Measurements from ENCODE around the gene C1QTNF6.

The C1QTNF6 gene

DNA sequence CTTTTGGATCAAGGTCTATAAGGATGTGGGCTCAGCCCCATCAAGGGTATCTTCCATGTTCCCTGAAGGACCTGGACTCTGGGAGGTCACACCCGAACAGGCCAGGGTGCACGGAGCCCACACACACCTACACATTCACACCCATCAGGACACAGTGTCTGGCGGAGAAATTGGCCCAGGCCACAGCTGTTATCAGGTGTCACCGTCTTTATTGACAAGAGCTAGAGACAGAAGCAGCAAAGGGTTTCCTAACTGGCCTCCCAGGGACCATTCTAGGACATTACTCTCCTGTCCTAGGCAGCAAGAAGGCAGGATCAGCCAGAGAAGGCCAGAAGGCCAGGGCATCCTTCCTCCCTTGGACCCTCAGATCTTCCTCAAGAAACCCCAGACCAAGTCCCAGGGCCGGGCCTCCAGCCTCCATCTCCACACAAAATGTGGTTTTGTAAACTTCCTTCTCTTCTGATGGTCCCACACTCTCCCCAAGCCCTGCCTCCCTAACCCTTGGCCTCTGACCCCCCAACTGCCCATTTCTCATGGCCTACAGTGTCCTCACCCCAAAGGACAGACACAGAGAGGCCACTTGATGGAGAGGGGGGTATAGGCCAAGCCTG, 16.1 kb upstream of the C1QTNF6 start (continued):
- TF ChIP-seq ZNF350 (tag by site-specific recombination; IDR thresholded peaks at IDR 0.05) (no peak), ZNF571 (tag by site-specific recombination; IDR thresholded peaks at IDR 0.05) (no peak)

DNA sequence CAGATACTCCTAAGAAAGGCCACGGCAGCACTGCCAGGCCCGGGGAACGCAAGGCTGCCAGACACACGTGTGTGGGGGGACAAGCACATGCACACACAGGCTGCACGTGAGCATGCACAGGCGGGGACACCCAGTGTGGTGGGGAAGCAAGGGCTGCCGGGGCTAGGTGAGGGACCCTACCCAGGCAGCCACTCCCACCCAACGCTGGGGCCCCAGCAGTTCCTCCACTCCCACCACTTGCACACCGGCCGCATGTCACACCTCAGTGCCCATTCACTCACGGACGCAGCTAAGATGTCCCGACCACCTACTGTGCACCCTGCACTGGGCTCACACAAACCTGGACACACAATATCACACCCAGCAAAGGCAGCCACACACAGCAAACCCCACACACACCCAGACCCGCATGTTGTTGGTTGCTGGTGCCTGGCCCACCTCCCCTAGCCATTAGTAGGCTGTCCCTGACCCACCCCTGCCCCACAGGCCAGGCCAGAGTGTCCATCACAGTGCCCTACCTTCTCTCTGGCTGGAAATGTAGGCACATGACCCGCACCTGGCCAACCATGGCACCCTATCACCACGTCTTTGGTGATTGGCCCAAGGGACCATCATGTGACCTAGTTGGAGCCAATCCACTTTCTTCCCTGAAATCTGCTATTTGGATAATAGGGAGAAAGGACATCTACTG, 15.5 kb upstream of the C1QTNF6 start:
- no peaks in the 10 kb centered on the region for H3K4me1 ChIP-seq (ENCODE audit: control insufficient read depth, insufficient read depth, low read length)
- no peak overlapping the region for H3K27ac ChIP-seq (ENCODE audit: extremely low read depth, low read depth, low read length)
- H3K9me3 ChIP-seq (ENCODE audit: control insufficient read depth, insufficient read depth, low read depth, low read length), result no peaks in the 10 kb centered on the region
- H3K4me3 ChIP-seq (ENCODE audit: low read depth, low read length), result no peak overlapping the region
- ChIA-PET POLR2A (no interaction called here), CTCF (interaction anchor here (0.6 to 1.6 kb wide), 3 partner anchors 58 to 1128 kb away, joined by 3 to 5 read pairs (median 3); no protein-coding TSS in a partner anchor)
- peak; percentile 39 for TF ChIP-seq GLIS2 (tag by site-specific recombination; IDR thresholded peaks at IDR 0.05)
- TF ChIP-seq, protein P1, sequence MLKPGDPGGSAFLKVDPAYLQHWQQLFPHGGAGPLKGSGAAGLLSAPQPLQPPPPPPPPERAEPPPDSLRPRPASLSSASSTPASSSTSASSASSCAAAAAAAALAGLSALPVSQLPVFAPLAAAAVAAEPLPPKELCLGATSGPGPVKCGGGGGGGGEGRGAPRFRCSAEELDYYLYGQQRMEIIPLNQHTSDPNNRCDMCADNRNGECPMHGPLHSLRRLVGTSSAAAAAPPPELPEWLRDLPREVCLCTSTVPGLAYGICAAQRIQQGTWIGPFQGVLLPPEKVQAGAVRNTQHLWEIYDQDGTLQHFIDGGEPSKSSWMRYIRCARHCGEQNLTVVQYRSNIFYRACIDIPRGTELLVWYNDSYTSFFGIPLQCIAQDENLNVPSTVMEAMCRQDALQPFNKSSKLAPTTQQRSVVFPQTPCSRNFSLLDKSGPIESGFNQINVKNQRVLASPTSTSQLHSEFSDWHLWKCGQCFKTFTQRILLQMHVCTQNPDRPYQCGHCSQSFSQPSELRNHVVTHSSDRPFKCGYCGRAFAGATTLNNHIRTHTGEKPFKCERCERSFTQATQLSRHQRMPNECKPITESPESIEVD (tag by site-specific recombination; IDR thresholded peaks at IDR 0.05), result no peak
- H3K36me3 ChIP-seq (ENCODE audit: control insufficient read depth in 2 of 2, insufficient read depth in 1 of 2, low read length in 2 of 2), result no peaks in the 10 kb centered on the region

DNA sequence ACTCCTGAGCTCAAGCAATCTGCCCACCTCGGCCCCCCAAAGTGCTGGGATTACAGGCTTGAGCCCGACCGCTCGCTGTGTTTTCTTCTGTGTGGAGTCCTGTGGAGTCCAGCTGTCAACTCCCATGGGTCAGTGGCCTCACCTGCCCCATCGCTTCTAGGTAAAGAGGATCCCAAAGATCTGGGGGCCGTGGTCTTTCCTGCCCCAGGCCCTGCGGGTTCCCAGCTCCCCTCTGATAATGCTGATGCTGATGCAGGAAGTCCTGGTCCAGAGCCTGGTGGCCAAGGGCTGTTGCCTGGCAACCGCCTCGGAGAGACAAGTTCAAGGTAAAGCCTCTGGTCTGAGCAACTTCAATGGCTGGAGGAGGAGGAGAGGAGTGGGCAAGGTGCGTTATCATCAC, 14.7 kb upstream of the C1QTNF6 start:
- no peaks in the 10 kb centered on the region for H3K9me3 ChIP-seq (ENCODE audit: control insufficient read depth, insufficient read depth, low read depth, low read length)
- no peak overlapping the region for H3K4me3 ChIP-seq (ENCODE audit: low read depth, low read length)
- TF ChIP-seq, protein P2, sequence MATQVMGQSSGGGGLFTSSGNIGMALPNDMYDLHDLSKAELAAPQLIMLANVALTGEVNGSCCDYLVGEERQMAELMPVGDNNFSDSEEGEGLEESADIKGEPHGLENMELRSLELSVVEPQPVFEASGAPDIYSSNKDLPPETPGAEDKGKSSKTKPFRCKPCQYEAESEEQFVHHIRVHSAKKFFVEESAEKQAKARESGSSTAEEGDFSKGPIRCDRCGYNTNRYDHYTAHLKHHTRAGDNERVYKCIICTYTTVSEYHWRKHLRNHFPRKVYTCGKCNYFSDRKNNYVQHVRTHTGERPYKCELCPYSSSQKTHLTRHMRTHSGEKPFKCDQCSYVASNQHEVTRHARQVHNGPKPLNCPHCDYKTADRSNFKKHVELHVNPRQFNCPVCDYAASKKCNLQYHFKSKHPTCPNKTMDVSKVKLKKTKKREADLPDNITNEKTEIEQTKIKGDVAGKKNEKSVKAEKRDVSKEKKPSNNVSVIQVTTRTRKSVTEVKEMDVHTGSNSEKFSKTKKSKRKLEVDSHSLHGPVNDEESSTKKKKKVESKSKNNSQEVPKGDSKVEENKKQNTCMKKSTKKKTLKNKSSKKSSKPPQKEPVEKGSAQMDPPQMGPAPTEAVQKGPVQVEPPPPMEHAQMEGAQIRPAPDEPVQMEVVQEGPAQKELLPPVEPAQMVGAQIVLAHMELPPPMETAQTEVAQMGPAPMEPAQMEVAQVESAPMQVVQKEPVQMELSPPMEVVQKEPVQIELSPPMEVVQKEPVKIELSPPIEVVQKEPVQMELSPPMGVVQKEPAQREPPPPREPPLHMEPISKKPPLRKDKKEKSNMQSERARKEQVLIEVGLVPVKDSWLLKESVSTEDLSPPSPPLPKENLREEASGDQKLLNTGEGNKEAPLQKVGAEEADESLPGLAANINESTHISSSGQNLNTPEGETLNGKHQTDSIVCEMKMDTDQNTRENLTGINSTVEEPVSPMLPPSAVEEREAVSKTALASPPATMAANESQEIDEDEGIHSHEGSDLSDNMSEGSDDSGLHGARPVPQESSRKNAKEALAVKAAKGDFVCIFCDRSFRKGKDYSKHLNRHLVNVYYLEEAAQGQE (tag by site-specific recombination; IDR thresholded peaks at IDR 0.05), result no peak
- TF ChIP-seq EGR2 (tag by site-specific recombination; IDR thresholded peaks at IDR 0.05; ENCODE audit: low read depth), result no peak
- no peak for TF ChIP-seq PRDM1 (tag by site-specific recombination; IDR thresholded peaks at IDR 0.05)
- no peak for TF ChIP-seq WT1 (tag by site-specific recombination; IDR thresholded peaks at IDR 0.05)
- no peak for TF ChIP-seq ZNF670 (tag by site-specific recombination; IDR thresholded peaks at IDR 0.05; ENCODE audit: low read depth)
- no peak for TF ChIP-seq ZNF211 (tag by site-specific recombination; IDR thresholded peaks at IDR 0.05; ENCODE audit: low read depth)
- no peak for TF ChIP-seq ZNF214 (tag by site-specific recombination; IDR thresholded peaks at IDR 0.05; ENCODE audit: borderline replicate concordance)
- TF ChIP-seq ZNF76 (tag by site-specific recombination; IDR thresholded peaks at IDR 0.05; ENCODE audit: borderline replicate concordance, low read depth), result no peak
- no peak for TF ChIP-seq ZNF660 (tag by site-specific recombination; IDR thresholded peaks at IDR 0.05)
- TF ChIP-seq ZNF510 (tag by site-specific recombination; IDR thresholded peaks at IDR 0.05; ENCODE audit: insufficient replicate concordance), result no peak
- TF ChIP-seq, protein P3, sequence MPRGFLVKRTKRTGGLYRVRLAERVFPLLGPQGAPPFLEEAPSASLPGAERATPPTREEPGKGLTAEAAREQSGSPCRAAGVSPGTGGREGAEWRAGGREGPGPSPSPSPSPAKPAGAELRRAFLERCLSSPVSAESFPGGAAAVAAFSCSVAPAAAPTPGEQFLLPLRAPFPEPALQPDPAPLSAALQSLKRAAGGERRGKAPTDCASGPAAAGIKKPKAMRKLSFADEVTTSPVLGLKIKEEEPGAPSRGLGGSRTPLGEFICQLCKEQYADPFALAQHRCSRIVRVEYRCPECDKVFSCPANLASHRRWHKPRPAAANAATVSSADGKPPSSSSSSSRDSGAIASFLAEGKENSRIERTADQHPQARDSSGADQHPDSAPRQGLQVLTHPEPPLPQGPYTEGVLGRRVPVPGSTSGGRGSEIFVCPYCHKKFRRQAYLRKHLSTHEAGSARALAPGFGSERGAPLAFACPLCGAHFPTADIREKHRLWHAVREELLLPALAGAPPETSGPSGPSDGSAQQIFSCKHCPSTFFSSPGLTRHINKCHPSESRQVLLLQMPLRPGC (tag by site-specific recombination; IDR thresholded peaks at IDR 0.05), result no peak
- TF ChIP-seq HOXC10 (CRISPR knock-in tag; IDR thresholded peaks at IDR 0.05), result no peak
- TF ChIP-seq ZNF561 (tag by site-specific recombination; IDR thresholded peaks at IDR 0.05; ENCODE audit: borderline replicate concordance), result no peak
- TF ChIP-seq ZNF624 (tag by site-specific recombination; IDR thresholded peaks at IDR 0.05), result no peak
- TF ChIP-seq ZNF433 (tag by site-specific recombination; IDR thresholded peaks at IDR 0.05; ENCODE audit: low read depth), result no peak
- TF ChIP-seq GLIS1 (tag by site-specific recombination; IDR thresholded peaks at IDR 0.05), result no peak
- TF ChIP-seq, protein P4, sequence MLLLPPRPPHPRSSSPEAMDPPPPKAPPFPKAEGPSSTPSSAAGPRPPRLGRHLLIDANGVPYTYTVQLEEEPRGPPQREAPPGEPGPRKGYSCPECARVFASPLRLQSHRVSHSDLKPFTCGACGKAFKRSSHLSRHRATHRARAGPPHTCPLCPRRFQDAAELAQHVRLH (tag by site-specific recombination; IDR thresholded peaks at IDR 0.05), result no peak
- ChIA-PET POLR2A (no interaction called here), CTCF (interaction anchor here (0.7 to 1.6 kb wide), 3 partner anchors 59 to 1030 kb away, joined by 3 to 9 read pairs (median 3); no protein-coding TSS in a partner anchor)
- 0 out of 2 replicates have a peak, but pooled peaks cover under 1% of the 10 kb centered on the region for H3K4me1 ChIP-seq (ENCODE audit: control insufficient read depth, insufficient read depth, low read length)
- no peak overlapping the region for H3K27ac ChIP-seq (ENCODE audit: extremely low read depth, low read depth, low read length)
- no peaks in the 10 kb centered on the region for H3K36me3 ChIP-seq (ENCODE audit: control insufficient read depth in 2 of 2, insufficient read depth in 1 of 2, low read length in 2 of 2)
